ENCODE measurements around the gene TYK2. TPM values are rescaled to one million over a fixed set of nuclear protein-coding genes. Genes with fewer than 3 reads are reported as not detected.
A peak's percentile ranks its signal among the peaks of the same experiment; 100 is the strongest.

Gene TYK2
- total and polyA plus RNA-seq, 2 of the 13 experiments (the other 11 are each of a cell fraction or from before 2014, with no cell fraction given): 38.8 to 60.1 TPM

- TF ChIP-seq ZNF337 (CRISPR knock-in tag; IDR thresholded peaks at IDR 0.05; ENCODE audit: borderline replicate concordance, low read depth): no peak
- 0 out of 2 replicates have a peak, but pooled peaks have one; percentile 16 for TF ChIP-seq ZFP41 (CRISPR knock-in tag; IDR thresholded peaks at IDR 0.05; ENCODE audit: borderline replicate concordance)
- no peak for TF ChIP-seq ZUFSP (CRISPR knock-in tag; IDR thresholded peaks at IDR 0.05; ENCODE audit: borderline replicate concordance)
- TF ChIP-seq ZNF724P (CRISPR knock-in tag; IDR thresholded peaks at IDR 0.05; ENCODE audit: borderline replicate concordance): no peak
- TF ChIP-seq FOXM1 (CRISPR knock-in tag; IDR thresholded peaks at IDR 0.05): no peak
- peak; percentile 4; the same call in 1 of the 2 replicates for TF ChIP-seq FOXO1 (CRISPR knock-in tag; IDR thresholded peaks at IDR 0.05)
- peak; percentile 62; the same call in 1 of the 2 replicates for TF ChIP-seq ZNF350 (CRISPR knock-in tag; IDR thresholded peaks at IDR 0.05; ENCODE audit: borderline replicate concordance, low read depth)
- 0 out of 2 replicates have a peak, but pooled peaks have one; percentile 35 for TF ChIP-seq ZNF710 (CRISPR knock-in tag; IDR thresholded peaks at IDR 0.05; ENCODE audit: borderline replicate concordance)
- TF ChIP-seq NONO (IDR thresholded peaks at IDR 0.05): no peak
- peak; percentile 53; the same call in 1 of the 2 replicates for TF ChIP-seq NONO (CRISPR knock-in tag; conservative IDR thresholded peaks at IDR 0.05)
- no peak for TF ChIP-seq ZNF280B (CRISPR knock-in tag; IDR thresholded peaks at IDR 0.05; ENCODE audit: borderline replicate concordance)
- no peak for TF ChIP-seq ZNF180 (CRISPR knock-in tag; IDR thresholded peaks at IDR 0.05; ENCODE audit: borderline replicate concordance, low read depth)
- peak; percentile 95 for TF ChIP-seq KLF12 (CRISPR knock-in tag; IDR thresholded peaks at IDR 0.05; ENCODE audit: borderline replicate concordance)
- peak; percentile 95 for TF ChIP-seq GABPA (IDR thresholded peaks at IDR 0.05; ENCODE audit: low read depth, low read length)
- TF ChIP-seq GABPA (CRISPR knock-in tag; IDR thresholded peaks at IDR 0.05; ENCODE audit: low read depth): peak; percentile 94
These were observed 23.0 kb upstream of the TYK2 start, which contains the start of gene CDC37 (continued) for GRCh38 chr19:10403137-10404021.
